Stimulated activated CD8-positive, alpha-beta memory T cell treated with anti-CD3 and anti-CD28 coated beads, Interleukin-15, amount 100 ng/mL, for 1 hour (primary cell): Measurements from ENCODE around the gene TOGARAM2.

Experiments used
- DNase-seq: peaks from one replicate; pipeline ENCODE4 v3.0.0-alpha.2; 2020; ENCODE audit warnings: low read depth

Gene TOGARAM2

DNA sequence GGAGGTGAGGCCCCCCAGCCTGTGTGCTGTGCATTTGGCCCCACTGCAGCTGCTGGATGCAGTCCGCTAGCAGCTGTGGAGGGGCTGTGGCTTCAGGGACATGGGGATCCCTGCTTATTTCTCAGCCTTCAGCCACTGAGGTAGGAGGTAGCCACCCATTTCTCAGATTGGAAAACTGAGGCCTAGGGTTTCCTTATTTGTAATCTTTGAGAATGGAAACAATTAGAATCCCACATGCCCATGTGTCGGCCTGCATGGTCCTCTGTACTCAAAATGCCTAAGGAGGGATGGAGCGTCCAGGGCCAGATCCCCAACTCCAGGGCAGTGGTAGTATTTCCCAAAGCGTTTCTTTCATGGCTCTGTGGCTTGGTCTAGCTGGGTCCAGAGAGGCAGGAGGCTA lies 42.1 kb downstream of the TOGARAM2 start:
- DNase-seq, result no peak

DNA sequence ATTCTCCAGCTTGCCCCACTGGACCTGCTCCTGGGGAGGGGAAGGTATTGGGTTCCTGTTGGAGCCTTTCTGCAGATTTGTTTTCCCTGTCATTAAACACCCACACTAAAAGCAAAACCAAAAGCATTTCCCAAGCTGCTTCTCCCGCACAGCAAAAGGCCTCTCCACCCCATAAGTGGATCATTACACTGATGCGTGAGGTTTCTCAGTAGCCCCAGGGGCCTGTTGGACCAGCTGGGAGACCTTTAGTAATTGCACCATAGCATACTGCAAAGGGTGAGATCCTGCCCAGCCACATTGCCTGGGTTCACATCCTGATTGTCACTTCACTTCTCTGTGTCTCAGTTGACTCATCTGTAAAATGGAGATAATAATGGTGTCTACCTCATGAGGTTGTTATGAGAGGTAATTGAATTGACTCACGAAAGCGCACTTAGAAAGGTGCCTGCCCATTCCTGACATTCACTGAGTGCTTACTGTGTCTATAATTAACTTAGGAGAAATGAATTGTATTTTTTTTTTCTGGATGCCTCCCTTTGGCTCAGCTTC lies 43.9 kb downstream of the TOGARAM2 start:
- DNase-seq, result no peak

DNA sequence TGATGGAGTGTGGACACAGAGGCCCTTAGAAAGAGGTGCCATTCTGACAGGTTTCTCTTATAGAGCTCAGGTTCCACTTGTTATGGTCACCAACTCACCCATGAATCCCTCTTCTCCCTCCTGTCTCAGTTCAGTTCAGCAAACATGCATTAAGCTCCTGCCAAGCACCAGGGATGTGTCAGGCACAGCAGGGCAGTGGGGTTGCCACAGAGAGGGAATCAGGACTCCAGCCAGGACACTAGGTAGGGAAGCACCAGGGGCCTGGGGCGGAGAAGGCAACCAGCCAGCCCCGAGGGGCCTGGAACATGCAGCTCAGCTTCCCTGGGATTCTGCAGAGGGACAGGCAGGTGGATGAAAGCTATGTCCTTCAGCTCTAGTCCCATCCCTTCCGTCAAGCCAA lies 44.6 kb downstream of the TOGARAM2 start:
- DNase-seq, result no peak

DNA sequence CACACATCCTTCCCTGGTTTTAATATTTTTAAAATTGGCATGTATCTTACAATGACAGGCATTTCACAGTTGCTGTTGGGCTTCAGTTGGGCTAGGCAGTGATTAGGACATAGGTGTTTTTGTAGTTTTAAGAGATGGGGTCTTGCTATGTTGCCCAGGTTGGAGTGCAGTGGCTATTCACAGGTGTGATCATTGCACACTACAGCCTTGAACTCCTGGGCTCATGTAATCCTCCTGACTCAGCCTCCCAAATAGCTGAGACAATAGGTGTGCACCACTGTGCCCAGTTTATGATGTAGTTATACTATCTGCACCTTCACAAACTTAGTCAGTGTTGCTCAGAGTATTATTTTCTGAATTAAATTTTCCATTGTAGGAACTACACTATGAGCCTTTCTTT lies 49.9 kb downstream of the TOGARAM2 start:
- no peak for DNase-seq

DNA sequence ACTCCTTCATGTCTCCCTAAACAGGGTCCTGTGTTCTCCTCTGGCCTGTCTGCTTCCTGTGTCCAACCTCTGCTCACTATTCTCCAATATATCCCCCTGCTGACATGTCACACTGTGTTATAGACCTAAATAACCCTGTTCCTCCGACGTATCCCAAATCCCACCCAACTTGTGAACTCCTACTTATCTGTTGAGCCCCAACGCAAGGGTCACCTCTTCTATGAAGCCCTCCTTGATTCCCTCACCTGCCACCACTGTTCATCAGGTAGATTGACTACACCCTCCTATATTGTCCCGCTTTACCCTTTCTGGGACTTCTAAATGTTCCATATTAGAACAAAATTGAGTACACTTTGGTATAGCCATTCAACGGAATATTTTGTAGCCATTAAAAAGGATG lies 51.1 kb downstream of the TOGARAM2 start:
- DNase-seq, result no peak

DNA sequence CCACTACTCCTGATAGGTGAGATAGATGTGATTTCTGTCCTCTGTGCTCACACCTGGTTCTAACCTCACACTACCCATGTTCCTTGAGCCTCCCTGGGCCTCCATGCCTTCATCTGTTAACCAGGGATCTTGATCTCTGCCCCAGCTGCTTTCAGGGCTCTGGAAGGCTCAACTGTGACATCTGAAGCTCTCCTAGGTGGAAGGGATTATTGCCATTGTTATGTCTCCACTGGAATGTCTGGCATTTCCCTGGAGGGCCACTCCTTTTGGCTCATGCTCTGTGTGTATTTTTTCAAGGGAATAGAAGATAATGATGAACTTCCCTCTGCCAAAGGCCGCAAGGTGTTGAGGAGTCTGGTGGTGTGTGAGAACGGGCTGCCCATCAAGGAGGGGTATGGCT lies 52.1 kb downstream of the TOGARAM2 start:
- no peak for DNase-seq

DNA sequence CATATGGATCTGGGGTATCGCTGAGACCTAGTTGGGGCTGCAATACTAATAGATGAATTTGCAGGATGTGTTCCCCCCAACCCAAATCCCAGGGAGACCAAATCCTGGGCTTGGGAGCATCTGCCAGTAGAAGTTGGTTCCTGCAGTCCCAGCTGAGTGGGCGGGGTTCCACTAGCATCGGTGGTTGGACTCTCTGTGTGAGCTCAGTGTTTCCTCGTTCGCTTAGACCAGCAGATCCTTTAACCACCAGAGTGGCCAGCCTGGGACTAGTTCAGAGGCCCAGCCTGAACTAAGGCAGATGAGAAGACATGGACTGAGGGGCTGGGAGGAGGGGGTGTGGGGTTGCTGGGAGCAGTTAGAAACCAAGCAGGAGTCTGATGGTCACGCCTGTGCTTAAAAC lies 52.6 kb downstream of the TOGARAM2 start:
- no peak for DNase-seq

DNA sequence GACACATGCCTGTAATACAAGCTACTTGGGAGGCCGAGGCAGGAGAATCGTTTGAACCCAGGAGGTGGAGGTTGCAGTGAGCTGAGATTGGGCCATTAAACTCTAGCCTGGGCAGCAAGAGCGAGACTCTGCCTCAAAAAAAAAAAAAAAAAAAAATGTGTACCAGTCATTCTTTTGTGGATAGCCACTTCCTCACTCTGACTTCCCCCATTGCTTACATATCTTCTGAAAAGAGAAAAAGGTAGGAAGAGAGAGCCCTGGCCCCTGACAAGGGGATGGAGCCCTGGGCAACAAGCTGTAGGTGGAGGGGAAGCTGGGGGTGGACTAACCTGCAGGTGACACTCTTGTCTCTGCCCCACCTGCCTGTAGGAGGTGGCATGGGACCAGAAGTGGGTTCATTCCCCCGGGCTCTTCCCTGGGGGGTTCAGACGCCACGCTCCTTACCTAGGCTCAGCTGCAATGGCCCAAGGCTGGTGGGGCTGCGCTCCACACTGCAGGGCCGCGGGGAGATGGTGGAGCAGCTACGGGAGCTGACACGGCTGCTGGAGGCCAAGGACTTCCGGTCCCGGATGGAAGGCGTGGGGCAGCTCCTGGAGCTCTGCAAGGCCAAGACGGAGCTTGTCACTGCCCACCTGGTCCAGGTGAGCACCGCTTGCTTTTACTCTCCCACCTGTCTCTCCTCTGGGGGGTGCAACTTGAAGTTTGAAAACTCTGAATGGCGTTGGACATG lies 54.1 kb downstream of the TOGARAM2 start:
- no peak for DNase-seq

DNA sequence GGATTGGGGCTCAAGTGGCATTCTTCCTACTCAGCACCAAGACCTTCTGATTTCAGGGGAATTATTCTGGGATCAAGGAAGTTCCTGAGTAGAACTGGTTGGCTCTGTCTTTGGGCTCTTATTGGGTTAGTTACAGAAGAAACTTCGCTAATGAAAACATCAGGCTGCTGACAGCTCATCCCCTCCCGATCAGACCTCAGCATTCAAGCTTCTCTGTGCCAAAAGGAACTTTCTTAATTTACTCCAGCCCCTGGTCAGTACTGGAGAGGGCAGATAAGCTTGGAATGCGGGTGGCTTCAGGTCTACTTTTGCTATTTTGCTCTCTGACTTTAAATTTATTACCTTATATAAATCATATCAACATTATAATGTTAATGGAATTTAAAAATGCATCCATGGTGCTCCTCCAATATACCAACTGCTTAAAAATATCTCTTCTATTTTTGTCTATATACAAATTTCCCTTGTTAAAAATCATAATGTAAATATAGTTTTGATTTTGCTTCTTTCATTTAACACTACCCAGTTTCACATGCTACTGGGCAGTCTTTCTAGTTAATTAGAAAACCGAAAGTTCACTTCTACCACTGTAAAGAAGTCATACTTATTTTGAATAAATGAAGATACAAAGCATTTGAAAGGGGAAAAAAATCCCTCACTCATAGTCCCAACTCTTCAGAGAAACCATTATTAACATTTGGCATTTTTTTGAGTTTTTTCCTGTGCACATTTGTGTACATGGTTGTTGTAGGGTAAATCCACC lies 58.8 kb downstream of the TOGARAM2 start:
- no peak for DNase-seq

DNA sequence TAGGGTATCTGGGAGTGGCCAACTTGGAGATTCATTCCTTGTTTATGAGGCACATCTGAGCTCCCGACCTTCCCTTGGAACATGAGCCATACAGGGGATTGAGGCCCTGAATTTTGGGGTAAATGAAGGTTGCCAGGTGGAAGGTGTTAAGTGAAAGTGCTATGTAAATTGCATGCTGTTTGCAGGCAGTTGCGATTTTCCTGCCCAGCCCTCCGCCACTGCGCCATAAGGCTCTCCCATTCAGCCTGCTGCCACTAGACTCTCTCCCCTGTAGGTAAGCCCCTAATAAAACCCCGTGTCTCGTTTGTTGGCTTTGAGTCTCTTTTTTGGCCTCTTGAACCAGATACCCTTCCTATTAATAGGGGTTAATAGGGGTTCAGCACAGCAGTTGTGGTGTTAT lies 59.5 kb downstream of the TOGARAM2 start:
- no peak for DNase-seq

DNA sequence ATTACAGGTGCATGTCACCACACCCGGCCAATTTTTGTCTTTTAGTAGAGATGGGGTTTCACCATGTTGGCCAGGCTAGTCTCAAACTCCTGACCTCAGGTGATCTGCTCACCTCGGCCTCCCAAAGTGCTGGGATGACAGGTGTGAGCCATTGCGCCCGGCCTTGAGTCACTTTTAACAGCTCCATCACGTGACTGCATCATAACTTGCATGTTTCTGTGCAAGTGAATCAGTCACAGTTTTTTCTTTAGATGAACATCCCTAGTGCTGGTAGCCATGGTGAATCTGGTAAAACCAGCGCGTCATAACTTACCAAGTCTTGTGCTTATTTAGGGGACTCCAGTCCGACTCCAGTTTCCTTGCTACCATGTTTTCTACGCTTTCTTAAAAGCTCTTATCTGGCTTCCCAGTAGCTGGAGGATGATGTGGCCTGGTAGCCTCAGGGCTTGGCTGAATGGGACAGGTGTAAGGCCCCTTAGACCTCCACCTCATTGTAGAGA lies 60.1 kb downstream of the TOGARAM2 start:
- DNase-seq, result no peak

DNA sequence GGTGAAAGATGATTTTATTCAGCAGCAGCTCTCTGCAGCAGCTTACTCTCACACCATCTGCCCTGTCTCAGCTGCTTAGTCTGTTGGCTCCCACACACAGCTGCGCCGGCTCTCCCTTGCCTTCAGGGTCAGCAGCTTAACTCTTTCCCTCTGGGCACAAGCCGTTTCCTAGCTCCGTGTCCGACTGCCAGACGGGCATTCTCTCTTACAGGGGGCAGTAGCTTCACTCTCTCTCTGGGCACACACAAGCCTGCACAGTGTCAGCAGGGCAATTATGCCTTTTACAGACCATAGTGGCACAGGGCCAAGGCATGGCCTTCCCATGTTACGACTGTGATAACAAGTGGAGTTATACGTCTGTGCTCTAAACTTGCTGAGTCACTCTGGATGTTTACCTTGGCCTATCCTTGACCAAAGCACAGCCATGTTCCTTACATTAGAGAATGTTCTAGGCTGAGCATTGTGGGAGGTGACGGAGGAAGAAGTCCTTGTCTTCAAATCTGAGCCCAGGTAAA lies 61.5 kb downstream of the TOGARAM2 start:
- DNase-seq, result no peak

DNA sequence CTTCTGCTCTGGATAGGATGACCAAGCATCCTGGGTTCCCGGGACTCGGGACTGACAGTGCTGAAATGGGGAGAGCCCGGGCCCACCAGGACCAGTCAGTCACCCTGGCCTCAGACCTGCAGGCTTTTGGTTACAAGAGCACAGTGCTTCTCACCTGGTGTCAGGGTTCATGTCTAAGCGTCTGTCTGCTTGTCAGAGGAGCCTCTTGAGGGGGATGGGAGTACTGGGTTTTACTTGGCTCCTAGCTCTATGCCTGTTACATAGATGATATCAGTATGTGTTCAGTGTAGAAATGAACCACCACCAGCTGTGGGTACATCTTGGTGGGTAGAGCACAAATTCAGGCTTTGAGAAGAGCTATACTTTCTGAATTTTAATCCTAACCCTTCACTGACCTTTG lies 63.4 kb downstream of the TOGARAM2 start:
- DNase-seq, result no peak

DNA sequence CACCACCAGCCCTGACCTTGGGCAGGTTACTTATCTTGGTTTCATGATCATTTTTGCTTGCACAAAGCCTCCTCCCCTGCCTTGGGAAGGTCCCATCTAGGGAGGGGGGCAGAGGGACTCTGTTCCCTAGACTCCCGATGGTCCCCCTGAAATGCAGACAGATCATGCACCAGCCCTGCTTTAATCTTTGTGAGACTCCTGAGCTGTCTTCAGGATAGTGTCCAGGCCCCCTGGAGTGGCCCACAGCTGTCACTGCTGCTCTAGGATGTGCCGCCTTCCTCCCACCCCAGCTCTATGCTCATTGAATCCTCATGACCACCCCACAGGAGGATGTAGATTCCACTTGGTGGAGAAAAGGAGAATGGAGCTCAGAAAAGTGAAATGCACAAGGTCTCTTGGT lies 65.2 kb downstream of the TOGARAM2 start:
- DNase-seq, result no peak

DNA sequence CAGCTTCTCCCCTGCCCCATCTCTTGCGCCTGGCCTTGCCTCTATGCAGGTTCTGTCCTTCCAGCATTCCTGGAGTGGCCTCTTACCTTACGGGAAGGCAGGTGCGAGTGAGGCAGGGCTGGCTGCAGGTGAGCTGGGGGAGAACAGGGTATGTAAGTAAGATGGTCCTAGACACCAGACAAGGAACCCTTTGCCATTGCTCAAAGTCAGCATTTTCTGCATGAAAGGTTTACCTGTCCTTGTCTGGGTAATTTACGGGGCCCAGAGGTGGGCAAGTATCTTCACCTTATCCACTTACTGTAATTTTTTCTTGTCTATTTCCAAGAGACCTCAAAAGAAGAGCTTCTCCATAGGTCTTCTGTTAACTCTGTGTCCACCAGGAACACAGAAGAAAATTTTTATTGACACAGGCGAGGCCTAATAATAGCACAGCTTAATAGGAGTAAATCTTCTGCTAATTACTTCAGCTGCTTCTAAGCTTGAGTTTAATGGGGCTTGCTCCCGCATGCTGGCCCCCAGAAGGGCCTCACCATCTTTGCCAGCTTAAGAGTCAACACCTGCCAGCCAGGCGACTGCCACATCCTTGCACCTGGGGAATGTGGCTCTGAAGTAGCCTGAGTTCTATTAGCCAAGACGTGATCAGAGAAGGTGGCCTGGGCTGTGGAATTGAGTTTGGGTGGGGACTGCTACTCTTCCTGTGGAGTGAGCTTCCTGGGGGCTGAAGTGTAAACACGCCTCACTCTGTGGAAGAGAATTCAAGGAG lies 66.2 kb downstream of the TOGARAM2 start:
- DNase-seq, result no peak

DNA sequence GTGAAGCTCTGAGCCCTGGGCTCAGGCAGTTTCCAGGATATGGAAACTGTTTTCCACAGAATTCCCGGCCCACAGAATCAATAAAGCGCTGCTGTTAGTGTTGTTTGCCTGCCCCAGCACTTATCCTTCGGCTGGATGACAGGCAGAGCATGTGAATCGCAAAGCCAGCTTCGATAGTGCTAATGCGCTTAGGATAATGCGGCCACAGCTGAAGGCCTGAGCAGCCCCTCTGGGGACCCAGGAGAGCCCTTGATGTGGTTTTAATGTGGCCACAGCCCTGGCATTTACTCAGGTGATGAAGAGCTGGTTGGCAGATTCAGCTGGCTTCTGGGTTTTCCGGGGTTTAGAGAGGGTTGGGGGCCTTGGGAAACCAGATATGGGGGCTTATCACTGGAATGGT lies 69.5 kb downstream of the TOGARAM2 start:
- no peak for DNase-seq

DNA sequence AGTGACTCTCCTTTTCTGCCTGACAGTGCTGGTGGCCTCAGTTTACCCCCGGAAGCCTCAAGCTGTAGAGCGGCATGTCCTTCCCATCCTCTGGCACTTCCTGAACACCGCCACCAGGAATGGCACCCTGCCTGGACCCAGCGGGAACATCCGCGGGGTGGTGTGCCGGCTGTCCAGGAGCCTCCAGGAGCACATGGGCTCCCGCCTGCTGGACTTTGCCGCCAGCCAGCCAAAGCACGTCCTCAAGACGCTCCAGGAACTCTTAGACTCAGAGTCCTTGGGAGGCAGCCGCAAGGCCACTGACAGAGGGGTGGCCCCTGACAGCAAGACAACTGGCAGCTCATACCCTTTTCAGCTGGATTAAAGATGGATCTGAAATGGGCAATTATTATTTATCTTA lies 70.6 kb downstream of the TOGARAM2 start:
- no peak for DNase-seq

DNA sequence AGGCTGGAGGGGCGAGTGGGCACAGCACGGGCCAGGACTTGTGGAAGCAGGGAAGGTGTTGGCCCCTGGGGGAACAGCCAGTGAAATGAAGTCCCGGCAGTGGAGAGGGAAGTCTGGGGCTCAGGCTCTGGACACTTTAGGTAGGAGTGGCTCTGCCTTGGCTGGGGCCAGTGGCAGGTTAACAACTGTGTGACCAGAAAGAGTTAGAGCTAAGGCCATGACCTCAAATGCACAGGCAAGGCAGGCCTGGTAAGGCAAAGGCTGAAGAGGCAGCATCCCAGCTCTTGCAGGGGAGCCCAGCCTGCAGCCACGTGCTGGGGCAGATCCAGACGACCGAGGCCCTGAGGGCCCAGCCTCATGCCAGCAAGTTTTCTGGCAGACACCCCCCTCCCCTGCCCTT lies 71.7 kb downstream of the TOGARAM2 start:
- no peak for DNase-seq

DNA sequence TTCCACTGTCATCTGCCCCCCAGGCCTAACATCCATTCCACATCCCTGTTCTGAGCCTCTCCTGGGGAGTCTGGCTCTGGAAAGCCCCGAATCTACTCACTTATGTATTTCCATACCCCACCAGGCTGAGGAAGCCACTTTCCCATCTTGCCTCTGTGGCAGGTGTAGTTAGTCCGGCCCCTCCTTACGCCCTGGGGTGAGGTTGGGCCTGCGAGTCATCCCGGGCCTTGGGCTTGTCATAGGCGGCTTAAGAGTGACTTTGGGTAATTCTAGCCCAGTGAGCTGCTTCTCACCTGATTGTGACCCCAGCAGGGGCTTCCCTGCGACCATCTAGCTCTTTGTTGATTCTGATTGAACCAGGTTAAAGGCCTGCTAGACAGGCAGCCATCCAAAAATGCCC lies 72.1 kb downstream of the TOGARAM2 start:
- DNase-seq, result no peak

DNA sequence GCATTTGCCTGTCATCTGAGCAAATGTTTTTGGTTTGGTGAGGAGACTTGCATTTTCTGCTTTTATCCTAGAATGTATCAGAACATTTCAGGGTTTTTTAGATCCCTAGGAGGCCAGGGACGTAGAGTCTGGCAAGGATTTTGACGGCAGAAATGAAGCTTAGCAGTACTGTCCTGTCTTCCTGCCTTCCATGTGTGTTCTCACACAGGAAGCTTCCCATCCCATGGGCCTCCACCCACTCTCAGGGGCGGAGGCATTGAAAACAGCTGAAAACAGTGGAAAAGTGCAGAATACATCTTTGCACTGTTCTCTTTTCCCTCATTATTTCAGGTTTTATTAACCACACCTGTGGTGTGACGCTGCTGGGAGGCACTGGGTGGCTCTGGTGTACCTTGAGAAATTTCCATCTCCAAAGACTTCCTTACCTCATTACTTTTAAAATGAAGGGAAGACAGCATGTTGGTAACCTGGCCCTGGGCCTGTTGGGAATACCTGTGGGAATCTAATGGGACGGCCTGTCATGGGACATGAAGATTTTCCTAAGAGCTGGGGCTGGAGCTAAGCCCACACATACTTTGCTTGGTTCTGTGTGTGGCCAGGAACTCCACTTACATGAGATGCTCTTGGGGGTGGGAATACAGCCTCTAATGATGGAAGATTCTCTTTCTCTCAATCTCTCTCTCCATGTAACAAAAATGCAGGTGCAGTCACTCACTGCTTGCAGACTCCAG lies 72.7 kb downstream of the TOGARAM2 start:
- no peak for DNase-seq

DNA sequence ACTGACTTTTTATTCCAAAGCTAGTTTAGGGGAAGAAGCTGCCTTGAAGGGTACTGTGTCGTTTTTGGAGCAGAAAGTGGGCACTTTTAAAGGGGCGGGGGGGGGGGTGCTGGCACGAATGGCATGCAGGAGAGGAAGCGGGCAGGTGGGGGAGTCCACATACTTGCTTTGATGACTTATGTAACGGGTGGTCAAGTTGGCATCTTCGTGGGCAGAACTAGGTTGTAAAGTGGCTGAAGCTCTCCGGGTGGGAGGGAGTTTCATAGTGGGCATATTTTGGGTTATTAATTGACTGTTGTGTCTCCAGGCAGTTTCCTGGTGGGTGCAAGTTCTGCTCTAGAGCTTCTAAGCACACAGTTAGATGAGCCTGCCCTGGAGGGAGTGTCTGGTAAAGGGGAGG lies 73.3 kb downstream of the TOGARAM2 start:
- DNase-seq, result no peak

DNA sequence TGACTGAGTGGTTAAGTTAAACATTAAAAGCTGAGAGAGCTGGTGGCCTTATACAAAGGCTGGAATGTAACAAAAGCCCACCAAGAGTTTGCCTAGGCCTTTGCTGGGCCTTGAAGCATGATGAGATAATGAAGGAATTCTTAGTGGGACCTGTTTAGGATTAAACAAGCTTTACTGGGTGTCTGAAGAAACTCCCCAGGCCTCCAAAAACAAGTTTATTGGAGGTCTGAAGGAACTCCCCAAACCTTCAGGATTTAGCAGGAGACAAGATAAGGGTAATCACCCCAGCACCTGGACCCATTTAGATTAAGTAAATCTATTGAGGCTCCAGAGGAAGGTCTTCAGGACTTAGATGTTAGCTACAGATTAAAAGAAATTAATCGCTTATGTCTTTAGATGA lies 74.5 kb downstream of the TOGARAM2 start:
- no peak for DNase-seq
